Activated CD4-positive, alpha-beta T cell treated with anti-CD3 and anti-CD28 coated beads, Interleukin-2, amount 50 U/mL, for 48 hours (primary cell): ENCODE measurements around the gene ELSPBP1.
A peak's percentile ranks its signal among the peaks of the same experiment; 100 is the strongest.
"Not testable (repeated sequence)": the region's sequence is repeated elsewhere in the genome, so short reads cannot be mapped to it uniquely, and the experiment has no call there.

Experiments
- DNase-seq, 2 experiments: peaks; one replicate each; pipeline ENCODE4 v3.0.0-alpha.2; 2020

ELSPBP1 gene

GRCh38 chr19:47994209-47994802 is at the start of gene ELSPBP1:
Gene ELSPBP1 (plus strand): TSS chr19:47994632. CDS start chr19:48008668, 14,036 bp downstream.
- DNase-seq = no peak

GRCh38 chr19:47949852-47950521 is 44.4 kb upstream of the ELSPBP1 start:
- not testable (repeated sequence) for DNase-seq

- not testable (repeated sequence) for DNase-seq
Observed at GRCh38 chr19:47952132-47952531, 42.3 kb upstream of the ELSPBP1 start.

- DNase-seq = not testable (repeated sequence)
Observed at GRCh38 chr19:47955936-47956335, 38.5 kb upstream of the ELSPBP1 start.

- no peak for DNase-seq
Observed at GRCh38 chr19:47973529-47973928, 20.9 kb upstream of the ELSPBP1 start.

- DNase-seq = no peak
Observed at GRCh38 chr19:47991191-47991808, 3.1 kb upstream of the ELSPBP1 start.

DNA sequence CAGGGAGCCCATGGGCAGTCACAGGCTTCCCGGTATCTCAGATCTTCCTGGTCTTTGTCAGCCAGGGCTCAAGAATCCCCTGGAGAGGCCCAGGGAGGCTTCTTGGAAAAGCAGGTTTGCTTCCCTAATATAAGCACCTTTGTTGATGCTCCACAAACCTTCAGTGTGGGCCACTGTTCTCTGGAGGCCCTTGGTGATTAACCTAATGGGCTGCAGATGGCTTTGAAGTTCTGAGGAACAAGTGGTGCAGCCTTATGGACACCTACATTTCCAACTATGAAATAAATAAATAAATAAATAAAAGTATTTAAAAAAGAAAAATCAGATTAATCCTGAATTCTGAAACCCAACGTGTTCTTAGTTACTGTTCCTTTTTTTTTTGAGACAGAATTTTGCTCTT is 2.4 kb upstream of the ELSPBP1 start, which contains the start of gene BSPH1:
TSS of gene BSPH1 (minus strand) at position 101 of the 400 bp plus-strand sequence. CDS start at position 12, 89 bp downstream.
- no peak for DNase-seq

DNA sequence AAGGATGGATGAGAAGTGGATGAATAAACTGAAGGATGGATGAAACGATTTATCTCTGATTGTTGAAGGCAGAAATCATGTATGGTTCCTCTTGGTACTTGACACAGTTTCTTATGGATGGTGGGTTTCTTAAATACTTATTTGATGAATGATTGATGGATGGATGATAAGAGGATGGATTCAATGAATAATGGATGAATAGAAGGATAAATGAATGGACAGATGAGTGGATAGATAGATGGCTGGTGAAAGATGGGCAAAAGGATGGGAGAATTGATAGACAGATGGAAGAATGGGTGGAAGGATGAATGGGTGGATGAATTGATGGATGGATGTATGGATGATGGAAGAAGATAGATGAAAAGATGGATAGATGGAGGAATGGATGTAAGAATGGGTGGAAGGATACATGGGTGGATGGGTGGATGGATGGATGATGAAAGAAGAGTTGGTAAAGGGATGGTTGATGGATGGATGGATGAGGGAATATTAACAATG is 1.8 kb downstream of the ELSPBP1 start:
- DNase-seq = no peak

DNA sequence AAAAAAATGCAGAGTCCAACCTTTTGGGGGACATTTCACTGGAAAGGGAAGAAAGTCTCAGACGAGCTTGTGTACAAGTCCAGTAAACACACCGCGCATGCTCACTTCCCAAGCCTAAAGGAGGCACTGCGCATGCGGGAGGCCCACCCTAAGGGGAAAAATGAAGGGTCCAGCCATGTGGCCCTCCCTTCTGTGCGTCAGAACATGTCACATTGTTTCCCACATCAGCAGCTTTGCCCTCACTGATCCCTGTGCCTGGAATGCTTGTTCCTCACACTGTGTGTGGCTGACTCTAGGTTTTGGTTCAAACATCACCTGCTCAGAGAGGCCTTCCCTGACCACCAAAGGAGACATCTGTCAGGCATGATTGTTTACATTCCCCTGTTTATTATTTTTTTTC is 4.4 kb downstream of the ELSPBP1 start:
- no peak for DNase-seq

DNA sequence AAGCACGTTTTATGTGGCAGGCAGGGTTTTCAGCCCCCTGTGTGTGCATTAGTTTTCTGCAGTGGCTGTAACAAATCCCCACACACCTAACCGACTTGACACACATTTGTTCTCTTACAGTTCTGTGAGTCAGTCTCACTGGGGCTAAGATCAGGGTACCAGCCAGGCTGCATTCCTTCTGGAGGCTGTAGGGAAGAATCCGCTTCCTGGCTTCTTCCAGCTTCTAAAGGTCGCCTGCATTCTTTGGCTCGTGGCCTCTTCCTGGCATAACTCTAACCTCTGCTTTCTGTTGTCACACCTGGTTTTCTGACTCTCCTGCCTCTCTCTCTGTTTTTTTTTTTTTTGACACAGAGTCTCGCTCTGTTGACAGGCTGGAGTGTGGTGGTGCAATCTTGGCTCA is 6.4 kb downstream of the ELSPBP1 start:
- no peak for DNase-seq

DNA sequence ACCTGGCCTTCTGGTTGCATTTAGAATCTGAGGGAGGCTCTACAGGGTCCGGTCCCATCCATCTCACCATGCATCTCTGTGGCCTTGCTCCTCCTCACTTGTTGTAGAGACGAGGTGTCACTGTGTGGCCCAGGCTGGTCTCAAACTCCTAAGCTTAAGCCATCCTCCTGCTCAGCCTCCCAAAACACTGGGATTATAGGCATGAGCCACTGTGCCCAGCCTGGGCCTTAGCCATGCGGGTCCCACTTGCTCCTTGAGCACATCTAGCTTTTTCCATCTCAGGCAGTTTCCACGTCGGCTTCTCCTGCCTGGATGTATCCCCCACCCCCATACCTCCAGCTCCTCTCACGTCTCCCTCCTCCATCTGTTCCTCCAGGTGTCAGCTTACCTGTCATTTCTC is 9.8 kb downstream of the ELSPBP1 start:
- DNase-seq = no peak

- peak; percentile 7 to 16 for DNase-seq
Observed at GRCh38 chr19:48006762-48007161, 12.3 kb downstream of the ELSPBP1 start.

DNA sequence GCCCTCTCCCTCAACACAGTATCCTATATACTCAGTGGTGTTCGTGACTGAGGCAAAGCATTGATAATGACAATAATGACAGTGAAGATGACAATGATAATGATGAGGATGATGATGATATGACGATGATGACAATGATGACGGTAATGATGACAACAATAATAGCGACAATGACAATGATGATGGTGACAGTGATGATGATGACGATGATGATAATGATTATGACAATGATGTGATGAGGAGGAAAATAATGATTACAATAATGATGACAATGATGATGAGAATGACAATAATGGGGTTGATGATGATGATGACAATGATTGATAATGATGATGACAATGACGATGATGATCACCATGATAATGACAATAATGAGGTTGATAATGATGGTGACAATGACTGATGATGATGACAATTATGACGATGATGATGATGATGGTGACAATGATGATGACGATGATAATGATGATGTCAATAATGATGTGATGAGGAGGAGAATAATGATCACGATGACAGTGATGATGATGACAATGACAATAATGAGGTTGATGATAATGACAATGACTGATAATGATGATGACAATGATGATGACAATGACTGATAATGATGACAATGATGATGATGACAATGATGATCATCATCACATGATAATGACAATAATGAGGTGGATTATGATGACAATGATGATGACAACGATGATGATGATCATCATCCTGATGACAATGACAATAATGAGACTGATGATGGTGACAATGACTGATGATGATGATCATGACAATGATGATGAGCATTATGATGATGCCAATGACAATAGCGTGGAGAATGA is 16.7 kb downstream of the ELSPBP1 start:
- no peak for DNase-seq

DNA sequence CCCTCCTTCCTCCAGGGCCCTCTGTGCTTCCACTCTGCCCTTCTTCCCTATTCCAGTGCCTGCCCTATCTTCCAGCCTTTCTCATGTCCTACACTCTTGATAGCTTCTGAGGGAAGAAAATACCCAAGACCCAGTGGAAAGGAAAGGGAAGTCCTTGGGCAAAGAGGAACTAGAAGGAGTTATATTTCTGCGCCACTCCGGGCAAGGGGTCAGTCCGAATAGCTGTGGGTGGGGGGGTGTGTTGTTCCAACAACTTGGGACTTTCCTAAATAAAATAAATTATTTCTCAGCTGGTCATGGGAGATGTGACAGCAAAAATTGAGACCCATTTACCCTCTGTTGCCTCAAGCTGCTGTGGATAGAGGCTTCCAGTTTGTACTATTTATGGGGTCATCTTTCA is 26.3 kb downstream of the ELSPBP1 start:
- DNase-seq = no peak

- DNase-seq = no peak
Observed at GRCh38 chr19:48023011-48023410, 28.6 kb downstream of the ELSPBP1 start.

- no peak for DNase-seq
Observed at GRCh38 chr19:48023518-48023917, 29.1 kb downstream of the ELSPBP1 start.

- DNase-seq = no peak
Observed at GRCh38 chr19:48025480-48025879, 31.0 kb downstream of the ELSPBP1 start.

DNA sequence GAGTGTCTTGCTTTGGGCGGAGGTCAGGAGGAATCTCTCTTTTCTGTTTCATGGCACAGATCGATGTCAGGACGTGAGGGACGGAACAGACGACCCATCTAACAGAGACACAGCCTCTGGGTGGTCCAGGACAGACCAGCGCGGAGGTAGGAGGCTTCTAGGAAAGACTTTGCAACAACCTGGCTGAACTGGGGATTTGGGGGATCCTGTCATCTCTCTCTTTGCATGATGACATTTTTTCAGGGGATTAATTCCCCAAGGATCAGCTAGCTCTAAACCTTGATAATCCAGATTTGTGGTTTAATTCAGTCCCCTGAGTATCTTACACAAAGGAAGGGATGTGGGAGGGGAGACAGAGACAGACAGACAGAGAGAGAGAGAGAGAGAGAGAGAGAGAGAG is 35.0 kb downstream of the ELSPBP1 start:
- no peak for DNase-seq

- DNase-seq = no peak
Observed at GRCh38 chr19:48030073-48030472, 35.6 kb downstream of the ELSPBP1 start.

- DNase-seq = no peak
Observed at GRCh38 chr19:48033604-48034003, 39.2 kb downstream of the ELSPBP1 start.

GRCh38 chr19:48036765-48037164 is 42.3 kb downstream of the ELSPBP1 start:
- DNase-seq = no peak

DNA sequence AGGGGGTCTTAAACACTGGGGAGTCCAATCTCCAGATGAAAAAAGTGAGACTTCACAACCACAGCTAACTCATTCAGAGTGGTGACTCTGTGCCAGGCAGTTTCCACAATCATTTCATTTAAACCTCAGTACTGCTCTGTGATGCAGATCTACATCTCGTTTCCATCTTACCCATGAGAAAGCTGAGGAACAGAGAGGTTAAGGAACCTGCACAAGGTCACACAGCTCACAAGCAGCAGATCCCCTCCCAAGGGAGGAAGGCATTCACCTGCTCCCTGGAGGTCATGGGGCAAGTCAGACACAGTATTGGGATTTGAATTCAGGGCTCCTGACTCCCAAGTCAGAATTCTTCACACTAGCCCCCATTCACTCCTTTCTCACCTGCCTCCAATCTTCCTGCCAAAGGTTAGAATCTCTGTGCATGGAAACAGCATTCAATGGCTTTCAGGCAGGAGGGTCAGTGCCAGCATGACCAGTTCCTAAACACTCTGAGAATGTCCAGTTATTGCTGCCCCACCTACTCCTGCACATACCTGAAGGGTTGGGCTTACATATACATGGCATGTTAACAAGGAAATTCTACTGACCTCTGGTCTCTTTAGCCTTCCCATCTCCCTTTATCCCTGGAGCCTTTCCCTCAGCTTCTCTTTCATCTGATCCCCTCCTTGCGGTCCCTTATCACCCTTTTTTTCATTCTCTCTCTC is 47.6 kb downstream of the ELSPBP1 start:
- no peak for DNase-seq
